HG03045 (cell line): ENCODE measurements around the gene ANKUB1.

Source experiments
- ATAC-seq: cut with Tn5 transposase; IDR thresholded peaks from one replicate; pipeline ENCODE4 v1.9.1; 2021; ENCODE audit warnings: mild to moderate bottlenecking, moderate library complexity; ENCODE audit not compliant: unreplicated experiment

ANKUB1 gene

DNA sequence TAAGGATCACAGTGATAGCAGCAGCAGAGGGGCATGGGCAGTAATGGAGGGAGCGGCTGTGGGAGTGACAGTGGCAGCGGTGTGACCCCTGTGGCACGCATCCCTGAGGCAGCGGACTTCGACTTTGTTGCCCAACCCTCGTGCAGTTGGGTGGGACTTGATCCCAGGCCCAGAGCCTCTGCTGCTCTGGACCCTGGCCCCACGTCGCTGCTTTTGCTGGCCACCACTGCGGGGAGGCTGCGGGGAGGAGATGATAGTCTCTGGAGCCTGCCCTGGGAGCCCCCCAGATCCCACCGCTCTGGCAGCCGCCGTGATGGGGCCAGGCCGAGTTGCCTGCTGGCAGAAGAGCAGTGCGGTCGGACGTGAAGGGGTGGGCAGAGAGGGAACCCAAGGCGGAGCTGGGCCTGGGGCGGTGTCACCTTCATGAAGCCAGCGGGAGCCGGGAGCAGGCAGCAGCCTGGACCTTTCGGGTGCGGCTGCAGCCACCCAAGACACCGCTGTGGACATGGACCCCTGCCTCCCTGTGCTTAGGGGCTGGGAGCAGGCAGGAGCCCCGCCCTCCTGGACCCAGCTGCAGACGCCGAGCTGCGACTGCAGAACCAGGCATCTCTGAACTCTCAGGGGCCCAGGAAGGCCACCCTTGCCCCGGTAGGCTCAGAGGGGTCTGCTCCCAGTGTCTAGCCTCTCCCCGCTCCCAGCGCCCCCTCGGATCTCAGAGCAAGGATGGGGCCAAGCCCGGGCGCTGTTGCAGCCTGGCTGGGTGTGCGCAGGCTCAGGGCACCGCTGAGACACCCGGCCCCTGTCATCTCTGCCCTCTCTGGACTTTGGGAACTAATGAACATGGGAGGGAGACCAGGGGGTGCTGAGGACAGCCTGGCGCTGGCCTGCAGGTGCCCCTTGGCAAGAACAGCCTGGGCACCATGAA, 78.4 kb downstream of the ANKUB1 start:
- no peak for ATAC-seq
